Lower lobe of right lung (tissue), 2 donors: Measurements from ENCODE around the gene GINS1. TPM values are rescaled to one million over a fixed set of nuclear protein-coding genes. Genes with fewer than 3 reads are reported as not detected.

Experiments
- ATAC-seq, 2 donors: fragments of 200-7000 bp; cut with Tn5 transposase; one replicate each; pipeline ENCODE4 v1.9.1; 2020 to 2022; ENCODE audit warnings: mild to moderate bottlenecking in 2 of 2, moderate library complexity in 2 of 2
- DNase-seq: peaks from one replicate; pipeline ENCODE4 v3.0.0-alpha.2; 2020
- H3K27ac ChIP-seq: fragments of 200-600 bp; one replicate; pipeline ENCODE4 v1.8.0; 2022
- H3K27me3 ChIP-seq: fragments of 200-600 bp; one replicate; pipeline ENCODE4 v1.8.0; 2022; ENCODE audit warnings: low read depth
- H3K36me3 ChIP-seq: fragments of 200-600 bp; one replicate; pipeline ENCODE4 v1.8.0; 2022; ENCODE audit warnings: mild to moderate bottlenecking
- H3K4me1 ChIP-seq: fragments of 200-600 bp; one replicate; pipeline ENCODE4 v1.8.0; 2022
- H3K4me3 ChIP-seq: fragments of 200-600 bp; one replicate; pipeline ENCODE4 v1.8.0; 2022; ENCODE audit warnings: mild to moderate bottlenecking
- H3K9me3 ChIP-seq: fragments of 200-600 bp; one replicate; pipeline ENCODE4 v1.8.0; 2022
- intact Hi-C: fragments of 100-400 bp; cut with DNase I; formaldehyde crosslinking; loops from one replicate; pipeline ENCODE4 v1.11.0; 2022
- total RNA-seq: library from RNA; stranded (reverse); fragmentation: NEBNext Ultra II Directional; extraction: Animal tissue kit (Norgen Biotek cat#: 25700); gene quantifications from one replicate; pipeline ENCODE4 v1.2.1, GENCODE V29; 2021
- TF ChIP-seq, protein P1 (sequence below): fragments of 200-600 bp; IDR thresholded peaks from one replicate; pipeline ENCODE4 v1.8.0; 2022; ENCODE audit warnings: antibody characterized with exemption, mild to moderate bottlenecking
- donor health status: DM: no; HTN: yes; CAD: no; lungs with severe emphysema.

Gene GINS1
- total RNA-seq, 1 donor from 2014 or later, result 0.92 TPM

DNA sequence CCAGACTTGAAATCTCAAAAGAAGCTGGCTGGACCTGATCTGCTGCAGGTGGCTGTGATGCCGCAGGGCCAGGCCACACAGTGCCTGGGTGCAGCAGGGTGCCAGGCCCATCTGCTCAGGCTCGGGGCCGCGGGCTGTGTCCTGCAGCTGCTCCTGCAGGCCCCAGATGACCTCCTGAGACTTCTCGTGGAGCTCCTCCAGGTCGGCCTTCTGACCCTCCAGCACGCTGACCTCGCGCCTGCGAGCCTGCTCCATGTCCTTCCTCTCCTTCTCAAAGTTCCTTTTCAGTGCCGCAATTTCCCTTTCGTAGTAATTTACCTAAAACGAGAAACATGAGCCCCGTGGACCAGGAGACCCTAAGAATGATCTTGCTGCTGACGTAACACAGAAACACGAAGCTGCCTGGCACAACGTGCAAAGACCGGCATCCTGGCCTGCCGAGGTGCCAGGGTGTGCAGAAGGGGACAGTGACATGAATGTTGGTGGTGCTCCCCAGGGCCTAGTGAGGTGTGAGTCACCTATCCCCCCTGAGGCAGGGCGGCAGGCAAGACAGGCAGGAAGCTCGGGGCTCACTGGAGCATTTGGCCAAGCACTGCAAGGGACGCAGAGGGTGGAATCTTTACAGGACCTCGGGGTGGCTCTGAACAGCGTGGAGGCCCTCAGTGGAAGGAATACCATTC, 71.6 kb downstream of the GINS1 start:
- ATAC-seq, result no peak
- intact Hi-C loops, result no loop called here
- H3K4me3 ChIP-seq, result no peak overlapping the region

DNA sequence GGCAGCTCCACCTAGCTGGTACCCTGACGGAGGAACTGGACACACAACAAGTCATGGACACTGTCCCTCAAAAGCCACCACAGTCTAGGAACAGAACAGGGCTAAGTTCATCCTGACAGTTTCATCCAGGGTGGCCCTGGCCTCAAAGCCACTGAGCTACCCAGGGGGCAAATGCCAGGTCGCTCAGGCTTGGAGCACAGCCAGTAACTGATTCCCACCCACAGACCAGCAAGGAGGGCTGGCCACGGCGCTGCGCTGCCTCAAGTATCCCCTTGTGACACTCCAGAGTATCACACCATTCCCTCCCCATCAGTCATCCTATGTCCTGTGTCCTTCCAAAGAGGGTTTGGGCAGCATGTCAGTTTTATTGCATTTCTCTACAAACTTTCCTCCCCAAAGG, 72.2 kb downstream of the GINS1 start:
- no peak overlapping the region for H3K4me3 ChIP-seq
- H3K9me3 ChIP-seq, result no peaks in the 10 kb centered on the region
- no peaks in the 10 kb centered on the region for H3K27me3 ChIP-seq
- no peak overlapping the region for H3K27ac ChIP-seq
- H3K4me1 ChIP-seq, result no peaks in the 10 kb centered on the region
- no peak for ATAC-seq
- peaks cover 13% of the 10 kb centered on the region for H3K36me3 ChIP-seq
- intact Hi-C loops, result no loop called here
- TF ChIP-seq, protein P1, sequence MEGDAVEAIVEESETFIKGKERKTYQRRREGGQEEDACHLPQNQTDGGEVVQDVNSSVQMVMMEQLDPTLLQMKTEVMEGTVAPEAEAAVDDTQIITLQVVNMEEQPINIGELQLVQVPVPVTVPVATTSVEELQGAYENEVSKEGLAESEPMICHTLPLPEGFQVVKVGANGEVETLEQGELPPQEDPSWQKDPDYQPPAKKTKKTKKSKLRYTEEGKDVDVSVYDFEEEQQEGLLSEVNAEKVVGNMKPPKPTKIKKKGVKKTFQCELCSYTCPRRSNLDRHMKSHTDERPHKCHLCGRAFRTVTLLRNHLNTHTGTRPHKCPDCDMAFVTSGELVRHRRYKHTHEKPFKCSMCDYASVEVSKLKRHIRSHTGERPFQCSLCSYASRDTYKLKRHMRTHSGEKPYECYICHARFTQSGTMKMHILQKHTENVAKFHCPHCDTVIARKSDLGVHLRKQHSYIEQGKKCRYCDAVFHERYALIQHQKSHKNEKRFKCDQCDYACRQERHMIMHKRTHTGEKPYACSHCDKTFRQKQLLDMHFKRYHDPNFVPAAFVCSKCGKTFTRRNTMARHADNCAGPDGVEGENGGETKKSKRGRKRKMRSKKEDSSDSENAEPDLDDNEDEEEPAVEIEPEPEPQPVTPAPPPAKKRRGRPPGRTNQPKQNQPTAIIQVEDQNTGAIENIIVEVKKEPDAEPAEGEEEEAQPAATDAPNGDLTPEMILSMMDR, result no peak
- DNase-seq, result no peak

More for the DNA sequence above, 71.6 kb downstream of the GINS1 start:
- peaks cover 18% of the 10 kb centered on the region for H3K36me3 ChIP-seq
- no peaks in the 10 kb centered on the region for H3K9me3 ChIP-seq
- H3K27me3 ChIP-seq, result no peaks in the 10 kb centered on the region
- TF ChIP-seq, protein P1, result no peak
- H3K27ac ChIP-seq, result no peak overlapping the region
- DNase-seq, result no peak
- H3K4me1 ChIP-seq, result no peaks in the 10 kb centered on the region

DNA sequence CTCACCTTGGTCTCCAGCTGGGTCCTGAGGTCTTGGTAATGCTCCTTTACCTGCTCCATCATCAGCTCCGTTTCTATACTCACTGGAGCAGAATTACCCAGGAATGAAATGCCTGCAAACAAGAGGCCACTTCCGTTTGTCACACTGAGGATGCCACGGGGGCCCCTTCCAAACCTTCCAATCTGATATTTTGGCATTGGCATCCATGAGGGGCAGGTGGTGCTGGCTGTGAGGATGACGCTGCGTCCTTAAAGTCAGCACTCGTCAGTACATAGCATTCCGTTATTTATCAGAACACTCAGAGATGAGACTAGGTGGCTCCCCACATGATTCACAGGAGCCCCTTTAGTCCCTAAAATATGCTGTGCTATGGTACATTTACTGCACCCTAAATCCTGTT, 72.7 kb downstream of the GINS1 start:
- ATAC-seq (no peak), DNase-seq (no peak)
- intact Hi-C loops, result no loop called here
- no peak overlapping the region for H3K27ac ChIP-seq
- H3K9me3 ChIP-seq, result no peaks in the 10 kb centered on the region
- H3K36me3 ChIP-seq, result peaks cover 13% of the 10 kb centered on the region
- no peaks in the 10 kb centered on the region for H3K4me1 ChIP-seq
- H3K4me3 ChIP-seq, result no peak overlapping the region
- TF ChIP-seq, protein P1, result no peak
- no peaks in the 10 kb centered on the region for H3K27me3 ChIP-seq

DNA sequence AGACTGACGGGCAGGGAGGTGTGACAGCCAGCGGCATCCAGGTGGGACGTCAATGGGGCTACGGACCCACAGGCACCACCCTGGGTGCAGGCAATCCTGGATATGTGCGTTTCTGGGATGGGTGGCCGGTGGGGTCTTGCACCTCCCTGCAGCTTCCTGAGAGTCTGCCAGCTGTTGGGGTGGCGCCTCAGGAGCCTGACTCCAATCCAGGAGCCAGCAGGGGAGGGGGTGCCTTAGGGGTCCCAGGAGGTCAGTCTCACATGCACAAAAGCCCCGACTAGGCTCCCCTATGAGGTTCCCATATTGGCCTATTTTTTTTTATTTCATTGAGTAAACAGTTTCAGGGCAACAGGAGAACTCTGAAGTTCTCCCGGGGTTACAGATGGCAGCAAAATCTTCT, 73.3 kb downstream of the GINS1 start:
- H3K27ac ChIP-seq, result no peak overlapping the region
- TF ChIP-seq, protein P1, result no peak
- ATAC-seq (no peak), DNase-seq (no peak)
- intact Hi-C loops, result no loop called here
- no peaks in the 10 kb centered on the region for H3K27me3 ChIP-seq
- peaks cover 13% of the 10 kb centered on the region for H3K36me3 ChIP-seq
- no peak overlapping the region for H3K4me3 ChIP-seq
- no peaks in the 10 kb centered on the region for H3K9me3 ChIP-seq
- no peaks in the 10 kb centered on the region for H3K4me1 ChIP-seq

- no peak for ATAC-seq
- H3K9me3 ChIP-seq, result no peaks in the 10 kb centered on the region
- no peak for DNase-seq
- intact Hi-C loops, result no loop called here
- H3K36me3 ChIP-seq, result peaks cover 13% of the 10 kb centered on the region
- no peak overlapping the region for H3K27ac ChIP-seq
- no peak overlapping the region for H3K4me3 ChIP-seq
- no peaks in the 10 kb centered on the region for H3K4me1 ChIP-seq
- H3K27me3 ChIP-seq, result no peaks in the 10 kb centered on the region
- TF ChIP-seq, protein P1, result no peak
Observed at GRCh38 chr20:25481235-25481917, 73.9 kb downstream of the GINS1 start.
